GM12878 (cell line): Measurements from ENCODE around the gene DTX2. TPM values are rescaled to one million over a fixed set of nuclear protein-coding genes. Genes with fewer than 3 reads are reported as not detected.

Experiments used
- ATAC-seq: fragments of 200-7000 bp; cut with Tn5 transposase; 3 replicates; pipeline ENCODE4 v1.9.1; 2020; ENCODE audit warnings: mild to moderate bottlenecking, moderate library complexity
- BruUV-seq: library from RNA; stranded (reverse); fragments of 400-500 nt; replicated peaks from 2 replicates; lab custom pipeline; 2021; lab: Mats Ljungman, UMichigan
- CTCF ChIA-PET: fragments of 300-600 bp; sonication (Branson Sonifier 250); formaldehyde crosslinking; extraction: SDS; loops from one replicate; lab custom pipeline; 2021; ENCODE audit warnings: inconsistent platforms; lab: Yijun Ruan, JAX
- POLR2A ChIA-PET: fragments of 350-600 bp; formaldehyde crosslinking; extraction: SDS; loops from one replicate; lab custom pipeline; 2021; ENCODE audit warnings: inconsistent platforms; lab: Charles Lee
- RAD21 ChIA-PET: fragments of 300-600 bp; sonication (Branson Sonifier 250); formaldehyde crosslinking; loops from one replicate; lab custom pipeline; 2023; ENCODE audit warnings: antibody characterized with exemption; ENCODE audit not compliant: unreplicated experiment; lab: Charles Lee
- SMC1A ChIA-PET: fragments of 300-600 bp; sonication (Branson Sonifier 250); formaldehyde crosslinking; loops from one replicate; lab custom pipeline; 2023; ENCODE audit not compliant: unreplicated experiment, uncharacterized antibody; lab: Charles Lee
- DNase-seq: peaks from one replicate; pipeline ENCODE4 v3.0.0-alpha.2; 2011; ENCODE audit warnings: low read depth, low spot score
- FAIRE-seq: peaks from 3 replicates; lab custom pipeline; 2011; peaks lifted over from hg19 to GRCh38; lab: Jason Lieb, UNC
- H2AFZ ChIP-seq: 2 replicates; pipeline ENCODE4 v1.6.0; 2011; ENCODE audit warnings: low read depth, low read length, control low read depth; ENCODE audit not compliant: control insufficient read depth
- H3K27ac ChIP-seq: 2 replicates; pipeline ENCODE4 v1.5.1; 2011; ENCODE audit warnings: control low read depth; ENCODE audit not compliant: control insufficient read depth, insufficient read depth
- H3K27me3 ChIP-seq, 2 experiments: replicated peaks in 1 of 2; 2 replicates each; pipeline versions ENCODE4 v1.6.0 to v1.6.1; 2011; ENCODE audit warnings: low read length in 1 of 2; ENCODE audit not compliant: control insufficient read depth in 2 of 2, insufficient read depth in 2 of 2
- H3K36me3 ChIP-seq, 2 experiments: 2 replicates each; pipeline ENCODE4 v1.5.1; 2011; ENCODE audit warnings: low read length in 1 of 2; ENCODE audit not compliant: control insufficient read depth in 2 of 2, insufficient read depth in 2 of 2
- H3K4me1 ChIP-seq: 2 replicates; pipeline ENCODE4 v1.6.1; 2011; ENCODE audit warnings: mild to moderate bottlenecking, low read length, moderate library complexity, mixed read lengths; ENCODE audit not compliant: control insufficient read depth, insufficient read depth
- H3K4me2 ChIP-seq: 2 replicates; pipeline ENCODE4 v1.6.0; 2011; ENCODE audit warnings: control low read depth; ENCODE audit not compliant: control insufficient read depth, insufficient read depth
- H3K4me3 ChIP-seq: fragments of 200-600 bp; sonication (generic); 2 replicates; pipeline ENCODE4 v1.5.1; 2016
- H3K79me2 ChIP-seq: 2 replicates; pipeline ENCODE4 v1.6.0; 2011; ENCODE audit warnings: low read length; ENCODE audit not compliant: control insufficient read depth, insufficient read depth
- H3K9ac ChIP-seq: 2 replicates; pipeline ENCODE4 v1.8.0; 2011; ENCODE audit warnings: low read length, control low read depth, mixed read lengths; ENCODE audit not compliant: control insufficient read depth, insufficient read depth
- H3K9me3 ChIP-seq: replicated peaks from 3 replicates; pipeline ENCODE4 v1.5.1; 2011; ENCODE audit warnings: mild to moderate bottlenecking, low read length; ENCODE audit not compliant: control insufficient read depth, insufficient read depth
- H4K20me1 ChIP-seq: 2 replicates; pipeline ENCODE4 v1.6.0; 2011; ENCODE audit not compliant: control insufficient read depth, insufficient read depth
- ASH2L ChIP-seq: fragments of 300-600, 200-600 bp; sonication (generic); IDR thresholded peaks from 2 replicates; pipeline ENCODE4 v1.6.1; 2017; ENCODE audit warnings: low read depth, mild to moderate bottlenecking, borderline replicate concordance
- BRCA1 ChIP-seq: IDR thresholded peaks from 2 replicates; pipeline ENCODE4 v1.6.1; 2011; ENCODE audit warnings: low read depth, low read length, improper control_type of control experiment
- CEBPB ChIP-seq, 2 experiments: fragments of 150-350 bp in 1 of 2; IDR thresholded peaks; 2 replicates each; pipeline ENCODE4 v1.6.1; 2012 to 2014; ENCODE audit warnings: low read depth in 2 of 2, low read length in 2 of 2, borderline replicate concordance in 1 of 2, inconsistent platforms in 1 of 2
- CEBPZ ChIP-seq: fragments of 150-350 bp; IDR thresholded peaks from 2 replicates; pipeline ENCODE4 v1.6.1; 2016; ENCODE audit warnings: low read depth, low read length
- DPF2 ChIP-seq: fragments of 450-650 bp; IDR thresholded peaks from 2 replicates; pipeline ENCODE4 v1.6.1; 2017; ENCODE audit warnings: mild to moderate bottlenecking
- EED ChIP-seq: sonication (generic); IDR thresholded peaks from 2 replicates; pipeline ENCODE4 v1.6.1; 2016; ENCODE audit warnings: antibody characterized with exemption, low read depth
- GATAD2B ChIP-seq: fragments of 450-650 bp; conservative IDR thresholded peaks from 2 replicates; pipeline ENCODE4 v1.6.1; 2017; ENCODE audit warnings: low read depth, mild to moderate bottlenecking, moderate library complexity
- IRF3 ChIP-seq: fragments of 450-650 bp; IDR thresholded peaks from 2 replicates; pipeline ENCODE4 v1.6.1; 2014; ENCODE audit warnings: mild to moderate bottlenecking
- MEF2A ChIP-seq: IDR thresholded peaks from 2 replicates; pipeline ENCODE4 v1.6.1; 2011; ENCODE audit warnings: low read depth, mild to moderate bottlenecking, low read length, moderate library complexity; ENCODE audit not compliant: insufficient read depth
- POLR2AphosphoS2 ChIP-seq: IDR thresholded peaks from 2 replicates; pipeline ENCODE4 v1.6.1; 2011; ENCODE audit warnings: low read depth, mild to moderate bottlenecking, low read length, improper control_type of control experiment, moderate library complexity
- SRF ChIP-seq, 2 experiments: IDR thresholded peaks; 2 replicates each; pipeline ENCODE4 v1.6.1; 2011; ENCODE audit warnings: low read depth in 2 of 2, low read length in 2 of 2, mild to moderate bottlenecking in 1 of 2, moderate library complexity in 1 of 2
- SUPT20H ChIP-seq: IDR thresholded peaks from 2 replicates; pipeline ENCODE4 v1.6.1; 2011; ENCODE audit warnings: low read depth, mild to moderate bottlenecking, low read length, moderate library complexity, borderline replicate concordance; ENCODE audit not compliant: control insufficient read depth
- TAF1 ChIP-seq: IDR thresholded peaks from 2 replicates; pipeline ENCODE4 v1.6.1; 2011; ENCODE audit warnings: mild to moderate bottlenecking, low read depth, low read length, borderline replicate concordance
- WGBS: methylation state at CpG from one replicate; pipeline ENCODE4 v1.1.6; 2016; ENCODE audit warnings: low lambda C conversion rate; ENCODE audit not compliant: insufficient replicate concordance, insufficient coverage; ENCODE audit errors: missing lambda C conversion rate; 5-methylcytosine and 5-hydroxymethylcytosine counted together
- in situ Hi-C: fragments of 300-500 bp; cut with MboI; formaldehyde crosslinking; loops from 9 replicates; pipeline ENCODE4 v1.14.3; 2018; ENCODE audit warnings: mixed read lengths
- intact Hi-C: fragments of 100-400 bp; cut with micrococcal nuclease; formaldehyde crosslinking; loops from one replicate; pipeline ENCODE4 v1.14.2; 2022; ENCODE audit not compliant: unreplicated experiment
- polyA plus RNA-seq, 11 experiments: library from polyadenylated mRNA; depleted of rRNA in 4 of 11; unstranded in 6 of 11; stranded (reverse) in 5 of 11; fragments of >200 nt; fragmentation: Nextera tagmentation in 4 of 11; fragmentation: Illumina TruSeq in 1 of 11; extraction: Ambion mirVana in 4 of 11; extraction: Trizol in 1 of 11; gene quantifications; 1 replicate in 1 of 11; 2 replicates in 10 of 11; pipeline versions ENCODE4 v1.2.1 to v1.2.3, GENCODE V29; 2011 to 2016; ENCODE audit warnings: inconsistent platforms in 2 of 11, missing spikeins in 2 of 11, low read depth in 1 of 11
- total RNA-seq, 4 experiments: library from RNA; depleted of rRNA in 3 of 4; stranded (reverse); fragments of >200 nt in 3 of 4; fragmentation: Illumina TruSeq in 1 of 4; extraction: Trizol in 1 of 4; gene quantifications; 2 replicates each; pipeline versions ENCODE4 v1.2.1 to v1.2.3, GENCODE V29; 2013 to 2021

The DTX2 gene
- total and polyA plus RNA-seq, 10 of the 15 experiments (the other 5 are each of a cell fraction or from before 2014, with no cell fraction given), result 0.14 to 31.0 (median 11.0) TPM

DNA sequence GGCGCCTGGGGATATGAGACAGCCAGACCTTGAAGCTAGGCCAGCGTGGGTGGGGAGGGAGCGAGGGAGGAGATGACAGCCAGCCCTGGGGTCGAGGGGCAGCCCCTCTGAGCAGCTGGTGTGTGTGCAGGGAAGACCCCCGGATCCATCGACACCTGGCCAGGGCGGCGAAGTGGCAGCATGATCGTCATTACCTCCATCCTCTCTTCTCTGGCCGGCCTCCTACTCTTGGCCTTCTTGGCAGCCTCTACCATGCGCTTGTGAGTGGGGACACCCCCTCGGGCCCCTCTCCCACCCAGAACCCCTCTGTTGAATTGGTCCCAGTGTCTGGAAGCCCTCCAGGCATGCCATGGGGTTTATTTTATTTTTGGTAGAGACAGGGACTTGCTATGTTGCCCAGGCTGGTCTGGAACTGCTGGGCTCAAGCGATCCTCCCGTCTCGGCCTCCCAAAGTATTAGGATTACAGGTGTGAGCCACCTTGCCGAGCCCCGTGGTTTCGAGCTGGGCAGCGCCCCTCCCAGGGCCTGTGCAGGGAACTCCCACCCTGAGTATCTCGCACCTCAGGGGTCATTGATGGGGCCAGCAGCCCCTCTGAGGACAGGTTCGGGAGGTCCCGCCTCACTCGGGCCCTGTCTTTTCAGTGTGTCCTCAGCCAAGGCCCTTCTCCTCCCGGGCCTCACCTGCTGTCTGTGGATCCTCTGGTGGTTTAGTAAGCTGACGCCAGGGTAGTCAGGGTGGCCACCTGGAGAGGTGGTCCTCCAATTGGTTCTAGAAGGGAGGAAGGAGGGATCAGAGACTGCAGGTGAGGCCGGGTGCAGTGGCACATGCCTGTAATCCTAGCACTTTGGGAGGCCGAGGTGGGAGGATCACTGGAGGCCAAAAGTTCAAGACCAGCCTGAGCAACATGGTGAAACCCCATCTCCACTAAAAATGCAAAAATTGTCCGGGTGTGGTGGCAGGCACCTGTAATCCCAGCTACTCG is 52.6 kb downstream of the DTX2 start (continued):
- no peak for TF ChIP-seq EED

DNA sequence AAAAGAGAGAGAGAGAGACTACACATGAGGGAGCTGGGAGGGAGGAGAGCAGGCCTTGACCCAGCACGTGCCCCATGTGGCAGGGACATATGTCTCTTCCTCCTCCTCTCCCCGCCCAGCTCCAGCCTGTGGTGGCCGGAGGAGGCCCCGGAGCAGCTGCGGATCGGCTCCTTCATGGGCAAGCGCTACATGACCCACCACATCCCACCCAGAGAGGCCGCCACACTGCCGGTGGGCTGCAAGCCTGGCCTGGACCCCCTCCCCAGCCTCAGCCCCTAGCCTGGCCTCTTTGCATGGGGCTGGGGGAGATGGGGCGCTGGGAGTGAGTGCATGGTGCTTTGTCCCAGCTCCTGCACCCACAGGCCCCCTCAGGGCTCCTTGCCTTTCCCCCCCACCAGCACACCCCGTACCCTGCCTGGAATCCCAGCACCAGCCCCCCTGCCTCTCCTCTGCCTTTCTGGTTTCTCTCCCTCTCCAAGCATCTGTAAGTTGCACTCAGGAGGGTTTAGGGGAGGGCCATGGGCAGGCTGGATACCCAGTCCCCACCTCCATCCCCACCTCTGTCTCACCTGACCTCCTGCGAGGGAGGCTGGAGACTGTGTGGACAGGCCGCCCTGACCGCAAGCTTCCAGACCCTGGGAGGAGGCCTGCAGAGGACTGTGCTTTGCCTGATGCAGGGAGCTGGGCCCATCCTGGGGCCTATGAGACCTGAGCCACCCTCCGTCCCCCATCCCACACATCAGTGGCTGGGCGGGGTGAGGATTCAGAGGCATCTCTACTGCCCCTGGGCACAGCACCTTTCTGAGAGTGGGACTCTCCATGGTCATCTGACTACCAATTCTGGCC is 53.6 kb downstream of the DTX2 start:
- intact Hi-C loops (loop anchor here (5.0 kb wide), 1 partner anchor 92 kb away; no protein-coding TSS in a partner anchor), in situ Hi-C loops (loop anchor here (25.0 kb wide), 1 partner anchor 497 kb away; no protein-coding TSS in a partner anchor)
- H3K9ac ChIP-seq, result no peak overlapping the region
- no peak overlapping the region for H3K27ac ChIP-seq
- ChIA-PET CTCF (interaction anchor here (0.6 kb wide), 2 partner anchors 73 to 130 kb away, joined by 3 read pairs; no protein-coding TSS in a partner anchor), RAD21 (no interaction called here), POLR2A (no interaction called here), SMC1A (no interaction called here)
- no peak overlapping the region for H2AFZ ChIP-seq
- no peaks in the 10 kb centered on the region for H3K27me3 ChIP-seq
- H3K4me2 ChIP-seq, result no peak overlapping the region
- no peaks in the 10 kb centered on the region for H3K36me3 ChIP-seq
- no peak for ATAC-seq
- H3K79me2 ChIP-seq, result no peaks in the 10 kb centered on the region
- no peaks in the 10 kb centered on the region for H3K4me1 ChIP-seq
- H4K20me1 ChIP-seq, result no peaks in the 10 kb centered on the region
- FAIRE-seq, result no peak
- DNase-seq, result no peak
- BruUV-seq, result no TSS peak
- 76% methylated on average over 16 of the region's 16 CpGs for WGBS
- no peak overlapping the region for H3K4me3 ChIP-seq
- no peaks in the 10 kb centered on the region for H3K9me3 ChIP-seq
- TF ChIP-seq CEBPB (IDR thresholded peaks at IDR 0.05; ENCODE audit: borderline replicate concordance in 1 of 2, low read depth in 2 of 2, low read length in 2 of 2), result no peak
- TF ChIP-seq SUPT20H, result no peak
- TF ChIP-seq POLR2AphosphoS2, result no peak
- TF ChIP-seq GATAD2B, result no peak
- no peak for TF ChIP-seq CEBPZ
- TF ChIP-seq BRCA1, result no peak
- TF ChIP-seq IRF3, result no peak
- no peak for TF ChIP-seq MEF2A
- TF ChIP-seq ASH2L, result no peak
- no peak for TF ChIP-seq DPF2
- no peak for TF ChIP-seq TAF1
- no peak for TF ChIP-seq SRF (IDR thresholded peaks at IDR 0.05; ENCODE audit: low read depth in 2 of 2, low read length in 2 of 2)
